Measurements from ENCODE around the gene SIRT5. TPM values are rescaled to one million over a fixed set of nuclear protein-coding genes. Genes with fewer than 3 reads are reported as not detected.

The SIRT5 gene
- total RNA-seq, 2 donors from 2014 or later, result 10.2 to 11.2 TPM

DNA sequence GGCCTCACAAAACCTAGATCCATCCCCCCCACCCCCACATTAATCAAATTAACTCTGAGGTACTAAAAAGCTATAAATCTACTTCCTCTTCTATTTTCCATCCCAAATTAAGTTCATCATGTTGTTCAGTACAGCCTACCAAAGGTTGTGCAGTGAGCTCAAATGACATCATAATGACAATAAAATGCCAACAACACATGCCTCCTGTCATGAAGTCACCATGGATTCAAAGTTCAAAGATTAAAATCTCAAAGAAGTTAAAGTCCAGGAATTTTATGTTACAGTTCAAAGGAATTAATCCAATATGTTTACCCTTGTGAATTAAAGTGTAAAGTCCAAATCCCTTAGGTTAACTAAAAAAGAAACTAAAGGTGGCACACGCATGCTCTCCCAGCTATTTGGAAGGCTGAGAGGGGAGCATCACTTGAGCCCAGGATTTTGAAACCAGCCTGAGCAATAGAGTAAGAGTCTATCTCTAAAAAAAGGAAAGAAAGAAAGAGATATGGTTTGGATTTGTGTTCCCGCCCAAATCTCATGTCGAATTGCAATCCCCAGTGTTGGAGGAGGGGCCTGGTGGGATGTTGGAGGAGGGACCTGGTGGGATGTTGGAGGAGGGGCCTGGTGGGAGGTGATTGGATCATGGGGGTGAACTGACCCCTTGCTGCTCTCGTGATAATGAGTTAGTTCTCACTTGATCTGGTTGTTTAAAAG is 25.7 kb upstream of the SIRT5 start:
- Histone ChIP-seq H3K27ac (no peak overlapping the region), H3K36me3 (replicated peaks in 1 of 2; ENCODE audit: insufficient read depth in 1 of 2, low read depth in 2 of 2) (no peaks in the 10 kb centered on the region), H3K4me1 (no peaks in the 10 kb centered on the region), H3K4me3 (no peak overlapping the region), H3K27me3 (no peaks in the 10 kb centered on the region), H3K9me3 (no peaks in the 10 kb centered on the region)
- ATAC-seq (no peak), DNase-seq (no peak)
- intact Hi-C loops (cut with DNase I), result no loop called here
- no peak for TF ChIP-seq POLR2A (IDR thresholded peaks at IDR 0.05)
- TF ChIP-seq, protein P1, sequence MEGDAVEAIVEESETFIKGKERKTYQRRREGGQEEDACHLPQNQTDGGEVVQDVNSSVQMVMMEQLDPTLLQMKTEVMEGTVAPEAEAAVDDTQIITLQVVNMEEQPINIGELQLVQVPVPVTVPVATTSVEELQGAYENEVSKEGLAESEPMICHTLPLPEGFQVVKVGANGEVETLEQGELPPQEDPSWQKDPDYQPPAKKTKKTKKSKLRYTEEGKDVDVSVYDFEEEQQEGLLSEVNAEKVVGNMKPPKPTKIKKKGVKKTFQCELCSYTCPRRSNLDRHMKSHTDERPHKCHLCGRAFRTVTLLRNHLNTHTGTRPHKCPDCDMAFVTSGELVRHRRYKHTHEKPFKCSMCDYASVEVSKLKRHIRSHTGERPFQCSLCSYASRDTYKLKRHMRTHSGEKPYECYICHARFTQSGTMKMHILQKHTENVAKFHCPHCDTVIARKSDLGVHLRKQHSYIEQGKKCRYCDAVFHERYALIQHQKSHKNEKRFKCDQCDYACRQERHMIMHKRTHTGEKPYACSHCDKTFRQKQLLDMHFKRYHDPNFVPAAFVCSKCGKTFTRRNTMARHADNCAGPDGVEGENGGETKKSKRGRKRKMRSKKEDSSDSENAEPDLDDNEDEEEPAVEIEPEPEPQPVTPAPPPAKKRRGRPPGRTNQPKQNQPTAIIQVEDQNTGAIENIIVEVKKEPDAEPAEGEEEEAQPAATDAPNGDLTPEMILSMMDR (IDR thresholded peaks at IDR 0.05), result no peak
- 74 to 75% methylated on average over 4 of the region's 4 CpGs for WGBS, 2 donors

DNA sequence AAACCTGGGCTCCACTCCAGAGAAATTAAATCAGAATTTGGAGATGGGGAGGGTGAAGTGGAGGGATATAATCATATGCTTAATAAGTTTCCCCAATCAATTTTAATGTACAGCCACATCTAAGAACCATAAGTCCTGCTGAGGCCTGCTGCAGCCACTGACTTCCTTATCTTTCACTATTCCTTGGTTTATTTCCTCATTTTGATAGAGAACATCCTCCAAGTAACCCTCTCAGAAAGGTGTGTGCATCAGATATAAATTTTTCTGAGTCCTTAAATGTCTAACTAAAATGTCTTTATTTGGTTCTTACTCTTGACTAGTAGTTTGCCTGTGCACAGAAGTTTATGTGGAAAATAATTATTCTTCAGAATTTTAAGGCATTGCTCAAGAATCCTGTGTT is 23.7 kb upstream of the SIRT5 start:
- Histone ChIP-seq H3K36me3 (replicated peaks in 1 of 2; ENCODE audit: insufficient read depth in 1 of 2, low read depth in 2 of 2) (no peaks in the 10 kb centered on the region), H3K9me3 (no peaks in the 10 kb centered on the region), H3K27ac (no peak overlapping the region), H3K4me1 (no peaks in the 10 kb centered on the region), H3K27me3 (no peaks in the 10 kb centered on the region), H3K4me3 (no peak overlapping the region)
- intact Hi-C loops (cut with DNase I), result no loop called here
- no peak for TF ChIP-seq POLR2A (IDR thresholded peaks at IDR 0.05)
- no peak for DNase-seq
- ATAC-seq, result no peak

DNA sequence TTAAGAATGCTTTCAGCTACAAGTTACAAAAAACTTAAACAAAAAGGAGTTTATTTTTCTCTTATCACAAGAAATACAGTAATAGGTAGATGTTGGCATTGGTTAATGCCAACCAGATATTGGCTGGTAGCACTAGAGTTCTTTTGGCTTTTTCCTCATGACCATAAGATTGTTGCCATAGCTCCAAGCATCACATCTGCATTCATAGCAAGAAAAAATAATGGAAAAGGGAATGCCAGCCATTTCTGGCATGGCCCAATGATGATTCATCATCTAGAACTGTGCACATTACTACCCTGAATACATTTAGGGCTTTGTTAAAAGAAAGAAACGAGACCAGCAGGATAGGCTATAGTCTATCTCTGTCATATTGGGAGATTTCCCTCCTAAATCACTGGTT is 20.8 kb upstream of the SIRT5 start:
- DNase-seq, result no peak
- no peak overlapping the region for H3K4me3 ChIP-seq
- H3K9me3 ChIP-seq, result no peaks in the 10 kb centered on the region
- ATAC-seq, result no peak
- H3K27me3 ChIP-seq, result no peaks in the 10 kb centered on the region
- intact Hi-C loops (cut with DNase I), result no loop called here
- TF ChIP-seq, protein P1 (IDR thresholded peaks at IDR 0.05), result no peak
- TF ChIP-seq POLR2A (IDR thresholded peaks at IDR 0.05), result no peak
- no peaks in the 10 kb centered on the region for H3K36me3 ChIP-seq (replicated peaks in 1 of 2; ENCODE audit: insufficient read depth in 1 of 2, low read depth in 2 of 2)
- 94 to 96% methylated on average over 1 of the region's 1 CpG for WGBS, 2 donors
- no peak overlapping the region for H3K27ac ChIP-seq
- H3K4me1 ChIP-seq, result peaks cover 2% of the 10 kb centered on the region

DNA sequence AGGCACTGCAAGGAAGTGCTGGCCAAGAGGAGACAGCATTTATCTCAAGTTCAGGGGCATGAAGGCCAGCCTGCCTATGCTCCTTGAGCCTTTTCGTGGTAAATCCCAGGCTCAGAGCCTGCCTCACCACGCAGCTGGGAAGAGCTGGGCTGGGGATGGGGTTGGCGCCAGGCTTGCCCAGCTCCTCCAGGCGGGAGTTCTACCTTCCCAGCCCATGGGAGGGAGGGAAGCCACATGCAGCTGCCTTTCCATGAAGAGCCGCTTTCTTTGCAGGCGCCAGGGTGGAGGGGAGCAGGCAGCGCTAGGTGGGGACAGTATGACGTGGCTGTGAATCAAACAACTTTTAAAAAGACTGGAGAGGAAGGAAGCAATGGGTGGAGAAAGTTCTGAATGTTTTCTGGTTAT is 19.5 kb upstream of the SIRT5 start:
- 37 to 59% methylated on average over 8 of the region's 8 CpGs for WGBS, 2 donors
- ATAC-seq, result no peak

DNA sequence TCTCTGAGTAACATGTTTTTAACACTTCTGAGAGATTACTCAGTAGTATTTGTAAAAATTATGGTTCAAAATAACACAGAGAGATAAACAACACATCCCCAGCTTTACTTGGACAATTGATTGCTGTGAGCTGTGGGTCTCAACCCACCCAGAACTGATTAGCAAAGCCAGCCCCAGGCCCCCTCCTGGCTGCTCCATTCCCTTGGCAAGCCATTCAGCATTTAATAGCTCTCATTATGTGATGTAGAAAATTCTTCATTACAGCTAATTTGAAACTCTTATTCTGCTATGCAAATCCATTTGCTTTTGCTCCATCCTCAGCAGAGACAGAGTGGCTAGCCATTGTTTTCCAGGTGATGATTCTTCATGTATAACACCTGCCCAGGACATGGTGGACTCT is 16.6 kb upstream of the SIRT5 start:
- DNase-seq (no peak), ATAC-seq (no peak)
- intact Hi-C loops (cut with DNase I), result no loop called here
- Histone ChIP-seq H3K9me3 (no peaks in the 10 kb centered on the region), H3K36me3 (replicated peaks in 1 of 2; ENCODE audit: insufficient read depth in 1 of 2, low read depth in 2 of 2) (no peaks in the 10 kb centered on the region), H3K4me1 (peaks cover 5% of the 10 kb centered on the region), H3K4me3 (no peak overlapping the region), H3K27me3 (no peaks in the 10 kb centered on the region), H3K27ac (no peak overlapping the region)
- TF ChIP-seq POLR2A (IDR thresholded peaks at IDR 0.05), result no peak
- TF ChIP-seq, protein P1 (IDR thresholded peaks at IDR 0.05), result no peak

More for the DNA sequence above, 19.5 kb upstream of the SIRT5 start:
- H3K4me1 ChIP-seq, result peaks cover 5% of the 10 kb centered on the region
- H3K4me3 ChIP-seq, result no peak overlapping the region
- H3K9me3 ChIP-seq, result no peaks in the 10 kb centered on the region
- no peaks in the 10 kb centered on the region for H3K36me3 ChIP-seq (replicated peaks in 1 of 2; ENCODE audit: insufficient read depth in 1 of 2, low read depth in 2 of 2)
- no peak for TF ChIP-seq POLR2A (IDR thresholded peaks at IDR 0.05)
- TF ChIP-seq, protein P1 (IDR thresholded peaks at IDR 0.05), result no peak
- intact Hi-C loops (cut with DNase I), result no loop called here
- DNase-seq, result peak in 1 of 4 donors; percentile 17
- H3K27ac ChIP-seq, result peak overlapping the region in 1 of 4 donors; percentile 4
- H3K27me3 ChIP-seq, result no peaks in the 10 kb centered on the region

Measured in body of pancreas (tissue), 4 donors.